SKM-1 (cell line): Measurements from ENCODE around the gene TNFRSF11A.

ENCODE experiments used
- DNase-seq: peaks from one replicate; lab custom pipeline; 2025; ENCODE audit not compliant: unreplicated experiment; lab: John Stamatoyannopoulos, UW

The TNFRSF11A gene

DNA sequence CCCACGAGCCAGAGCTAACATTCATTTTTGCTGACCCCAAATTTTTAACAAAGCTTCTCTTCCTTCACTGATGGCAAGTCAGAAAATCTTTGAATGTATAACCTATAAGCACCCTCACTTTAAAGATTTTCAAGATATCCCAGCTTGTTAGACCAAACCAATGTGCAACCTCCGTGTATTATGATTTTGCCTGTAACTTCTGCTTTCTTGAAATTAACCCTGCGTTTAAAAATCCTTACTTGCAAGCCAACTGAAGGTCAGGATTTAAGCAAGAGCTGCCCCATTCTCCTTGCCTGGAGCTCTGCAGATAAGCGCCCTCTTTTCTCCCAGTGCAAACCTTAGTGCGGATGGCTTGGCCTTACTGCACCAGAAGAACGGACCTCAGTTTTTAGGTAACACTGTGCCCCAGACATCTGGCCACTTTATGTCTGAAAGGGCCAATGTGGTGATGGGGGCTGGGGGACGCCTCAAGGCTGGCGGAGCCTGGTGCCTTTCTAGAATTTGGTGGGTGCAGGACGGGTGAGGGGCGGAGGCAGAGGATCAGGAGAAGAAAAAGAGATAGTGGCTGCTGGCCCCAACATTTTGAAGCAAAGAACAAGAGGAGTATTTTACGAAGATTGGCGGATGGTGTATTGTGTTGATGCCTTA is 805 bp upstream of the TNFRSF11A start:
- DNase-seq: peak; percentile 23

DNA sequence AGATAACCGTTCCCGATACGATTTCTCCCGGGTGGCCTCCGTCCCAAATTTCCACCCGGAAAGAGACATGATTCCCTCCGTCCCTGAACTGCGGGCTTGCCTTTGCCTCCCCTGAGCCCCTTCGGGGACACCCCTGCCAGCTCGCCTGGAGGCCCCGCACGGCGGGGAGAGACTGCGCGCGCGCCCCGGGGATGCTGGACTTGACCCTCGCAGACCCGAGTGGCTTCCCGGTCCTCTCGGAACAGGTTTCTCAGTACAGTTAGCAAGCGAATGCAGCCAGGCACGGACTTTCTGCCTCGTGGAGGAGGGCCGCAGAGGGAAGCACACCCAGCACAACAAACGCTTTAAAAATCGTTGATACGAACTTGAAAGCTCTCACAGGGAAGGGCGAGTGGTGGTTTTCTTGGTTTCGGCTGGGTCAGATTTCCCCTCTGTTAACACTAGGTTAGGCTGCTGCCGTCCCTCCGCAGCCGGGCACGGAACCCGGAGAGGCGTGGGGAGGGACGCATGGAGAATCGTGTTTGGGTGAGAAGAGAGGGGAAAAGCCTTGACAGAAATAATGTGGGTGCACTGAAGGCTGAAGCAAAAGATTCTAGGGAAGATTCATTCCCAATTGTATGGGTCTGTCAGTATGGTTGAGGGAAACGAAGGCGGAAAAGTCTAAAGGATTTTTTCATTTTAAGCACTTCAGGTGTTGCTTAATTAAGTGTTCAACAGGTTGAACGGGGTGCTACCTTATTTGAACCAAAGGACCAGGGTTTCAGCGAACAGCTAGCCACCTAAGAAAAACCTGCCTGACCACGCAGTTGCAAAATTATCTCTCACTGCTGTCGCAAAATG is 916 bp downstream of the TNFRSF11A start:
- DNase-seq: no peak

DNA sequence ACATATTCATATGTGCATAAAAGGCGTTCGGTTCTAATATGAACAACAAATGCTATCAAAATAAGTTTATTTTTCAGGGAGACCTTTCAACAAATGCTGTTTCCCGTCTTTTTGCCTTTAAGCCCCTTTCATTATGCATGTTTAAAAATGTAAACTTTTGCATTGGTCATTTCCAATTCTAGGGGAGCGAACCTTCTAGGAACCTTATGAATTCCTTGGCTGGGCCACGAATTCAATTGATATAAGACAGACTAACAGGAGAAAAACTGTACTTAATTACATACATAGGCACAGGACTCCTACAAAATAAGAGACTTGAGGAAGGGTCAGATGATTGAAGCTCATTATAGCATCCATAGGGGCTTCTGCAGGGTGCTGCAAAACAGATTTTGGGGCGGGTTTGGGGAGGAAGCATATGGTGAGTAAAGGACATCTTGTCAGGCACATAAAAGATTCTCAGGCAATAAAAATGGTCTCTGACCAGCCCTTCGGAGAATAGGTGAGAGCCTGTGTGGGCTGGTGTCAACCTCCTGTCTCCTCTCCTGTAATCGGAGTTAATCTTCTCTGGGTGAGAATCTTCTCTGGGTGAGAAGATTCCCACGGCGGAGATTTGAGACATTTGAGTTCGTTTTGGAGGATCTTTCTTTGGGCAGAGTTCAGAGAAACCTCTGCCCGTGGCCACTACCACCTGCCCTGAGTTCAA is 1.7 kb downstream of the TNFRSF11A start:
- no peak for DNase-seq

DNA sequence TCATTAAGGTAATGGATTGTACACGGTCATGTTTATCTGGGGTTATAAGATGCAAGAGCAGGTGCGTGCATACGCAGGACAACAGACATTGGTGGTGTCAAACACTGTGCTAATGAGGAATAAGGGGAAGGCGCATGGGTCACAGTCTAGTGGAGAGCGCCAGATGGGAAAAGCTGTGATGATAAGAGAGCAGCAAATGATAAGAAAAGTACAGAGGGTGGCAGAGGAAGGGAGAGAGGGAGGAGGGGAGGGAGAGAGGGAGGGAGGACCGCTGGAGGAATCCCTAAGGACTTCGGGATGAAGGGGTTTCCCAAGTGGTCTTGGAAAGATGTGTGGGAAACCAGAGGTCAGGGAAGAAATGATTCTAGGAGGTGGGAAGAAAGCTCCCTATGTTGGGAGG is 2.9 kb downstream of the TNFRSF11A start:
- DNase-seq: no peak

DNA sequence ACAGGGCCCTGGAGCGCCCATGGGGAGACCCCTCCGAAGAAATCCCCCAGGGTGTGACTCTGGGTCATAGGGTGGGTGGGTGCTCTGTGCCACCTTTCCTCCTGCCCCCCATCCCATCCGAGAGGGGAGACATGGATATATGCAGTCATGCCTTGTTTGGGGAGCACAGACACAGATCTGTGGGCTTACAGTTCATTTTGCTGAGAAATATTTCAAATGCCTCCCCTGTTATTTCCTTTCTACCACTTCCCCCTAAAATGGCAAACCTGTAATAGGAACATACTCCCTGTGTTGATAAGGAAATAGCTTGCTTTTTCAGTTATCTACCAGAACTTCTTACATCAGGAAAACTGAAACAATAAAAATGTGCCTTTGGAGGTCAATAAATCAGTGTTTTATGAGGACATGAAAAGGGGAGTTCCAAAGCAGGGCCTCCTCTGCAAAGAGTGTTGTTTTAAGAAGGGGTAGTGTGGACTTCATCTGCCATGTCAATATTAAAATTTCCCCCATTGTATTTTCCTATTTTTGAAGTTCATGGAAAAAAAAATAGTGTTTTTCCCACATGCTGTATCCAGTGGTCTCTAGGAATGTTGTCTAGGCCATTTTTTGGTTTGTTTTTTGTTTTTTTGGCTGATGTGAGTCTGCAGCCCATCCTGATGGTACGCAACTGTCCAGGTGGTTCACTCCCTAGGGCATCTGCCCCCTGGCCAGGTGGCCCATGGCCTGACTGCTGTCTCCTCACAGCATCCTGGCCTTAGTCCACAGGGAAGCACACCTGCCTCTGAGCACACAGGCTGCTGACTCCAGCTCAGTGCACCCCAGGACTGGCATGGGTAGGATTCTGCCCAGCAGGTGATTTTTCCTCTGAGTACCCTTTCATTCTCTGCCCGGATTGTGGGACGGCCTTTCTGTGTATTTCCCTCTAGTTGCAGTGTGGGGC is 3.7 kb downstream of the TNFRSF11A start:
- DNase-seq: no peak

DNA sequence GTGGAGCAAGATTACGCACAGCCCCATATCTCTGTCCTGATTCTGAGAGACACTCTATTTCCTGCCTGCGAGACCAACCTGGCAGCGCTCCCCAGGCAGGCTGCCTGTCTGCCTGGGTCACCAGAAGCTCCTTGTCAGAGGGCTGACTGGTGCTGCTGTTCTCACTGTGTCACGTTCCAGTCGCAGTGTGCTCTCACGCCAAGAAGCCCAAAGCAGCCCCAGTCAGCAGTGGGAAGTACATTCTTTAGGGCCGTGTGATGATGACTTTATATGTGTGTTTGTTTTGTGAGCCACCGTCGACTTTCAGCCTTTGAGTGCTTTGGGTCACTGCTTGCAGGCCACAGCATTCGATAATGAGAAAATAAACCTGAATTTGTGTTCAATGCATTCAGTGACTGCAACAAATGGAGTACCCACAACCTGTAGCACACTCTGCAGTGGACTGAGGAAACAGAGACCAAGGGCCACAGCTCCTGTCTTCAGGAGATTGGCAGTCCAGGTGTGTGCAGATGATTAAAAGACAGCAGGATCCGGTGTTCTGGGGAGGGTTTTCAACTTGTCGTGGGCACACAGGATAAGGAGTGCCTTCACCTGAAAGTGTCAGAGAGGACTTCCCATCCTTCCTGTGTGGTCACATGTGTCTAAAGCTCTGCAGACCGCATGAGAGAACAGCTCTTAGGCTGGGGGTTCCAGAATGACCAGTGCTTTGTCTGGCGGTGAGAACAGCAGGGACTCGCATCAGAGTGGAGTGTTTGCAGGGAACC is 4.8 kb downstream of the TNFRSF11A start:
- DNase-seq: no peak

DNA sequence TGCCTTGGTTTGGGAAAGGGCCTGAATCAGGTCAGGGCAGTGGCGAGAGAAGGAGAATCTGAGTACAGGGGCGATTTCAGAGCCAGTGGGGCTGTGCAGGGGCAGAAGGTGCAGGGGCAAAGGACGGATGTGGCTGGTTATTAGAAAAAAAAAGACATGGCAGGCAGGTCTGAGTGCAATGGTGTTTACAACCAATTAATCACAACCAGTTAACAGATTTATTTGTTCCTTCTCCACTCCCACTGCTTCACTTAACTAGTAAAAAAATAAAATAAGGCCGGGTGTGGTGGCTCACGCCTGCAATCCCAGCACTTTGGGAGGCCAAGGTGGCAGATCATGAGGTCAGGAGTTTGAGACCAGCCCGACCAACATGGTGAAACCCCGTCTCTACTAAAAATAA is 5.5 kb downstream of the TNFRSF11A start:
- DNase-seq: no peak

DNA sequence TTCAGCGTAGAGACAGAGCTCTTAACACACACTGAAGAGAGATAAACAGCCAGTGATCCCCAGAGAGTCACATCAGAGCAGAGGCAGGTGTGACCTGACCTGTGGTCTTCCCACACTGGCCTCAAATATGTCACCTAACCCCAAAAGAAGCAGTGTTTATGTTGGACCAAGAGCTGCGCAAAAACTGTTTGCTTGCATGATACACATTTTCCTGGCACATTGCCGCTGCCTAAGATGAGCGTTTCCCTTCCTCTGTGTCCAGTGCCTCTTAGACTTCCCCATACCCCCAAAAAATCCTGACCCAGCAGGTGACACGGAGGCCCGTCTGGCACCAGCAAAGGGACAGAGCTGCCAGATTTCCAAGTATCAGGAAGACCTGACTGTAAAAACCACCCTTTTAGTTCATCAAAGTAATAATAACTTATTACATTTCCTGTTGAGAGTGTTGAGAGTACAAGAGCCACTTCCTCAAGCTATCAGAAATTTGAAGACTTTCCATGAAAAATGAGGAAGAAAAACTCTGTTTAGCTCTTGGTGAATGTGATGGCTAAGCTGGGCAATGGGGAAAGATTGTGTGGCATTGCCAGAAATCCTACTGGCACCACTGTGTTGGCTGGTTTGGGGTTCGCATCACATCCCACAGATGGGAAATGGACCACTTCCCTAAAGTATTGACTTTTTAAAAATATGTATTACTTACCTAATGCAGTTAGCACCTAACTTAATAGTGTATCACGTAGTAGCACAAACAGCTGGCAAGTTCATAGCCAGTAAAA is 6.7 kb downstream of the TNFRSF11A start:
- no peak for DNase-seq

DNA sequence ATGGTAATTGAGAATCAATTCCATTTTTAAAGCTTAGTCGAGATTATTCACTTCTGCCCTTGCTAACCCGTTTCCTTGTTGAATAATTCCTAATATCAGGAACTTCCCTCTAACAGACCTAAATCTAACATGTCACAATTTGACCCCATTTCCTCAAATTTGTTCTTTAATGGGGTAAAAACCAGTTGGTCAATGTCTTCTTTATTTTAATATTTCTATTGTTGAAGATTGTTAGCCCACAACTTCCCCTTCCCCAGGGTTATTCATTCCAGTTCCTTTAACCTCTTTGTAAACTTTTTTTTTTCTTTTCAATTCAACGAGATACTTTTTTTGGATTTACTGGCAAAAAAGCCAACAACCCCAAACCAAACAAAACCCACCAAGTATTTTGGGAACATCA is 7.3 kb downstream of the TNFRSF11A start:
- no peak for DNase-seq

DNA sequence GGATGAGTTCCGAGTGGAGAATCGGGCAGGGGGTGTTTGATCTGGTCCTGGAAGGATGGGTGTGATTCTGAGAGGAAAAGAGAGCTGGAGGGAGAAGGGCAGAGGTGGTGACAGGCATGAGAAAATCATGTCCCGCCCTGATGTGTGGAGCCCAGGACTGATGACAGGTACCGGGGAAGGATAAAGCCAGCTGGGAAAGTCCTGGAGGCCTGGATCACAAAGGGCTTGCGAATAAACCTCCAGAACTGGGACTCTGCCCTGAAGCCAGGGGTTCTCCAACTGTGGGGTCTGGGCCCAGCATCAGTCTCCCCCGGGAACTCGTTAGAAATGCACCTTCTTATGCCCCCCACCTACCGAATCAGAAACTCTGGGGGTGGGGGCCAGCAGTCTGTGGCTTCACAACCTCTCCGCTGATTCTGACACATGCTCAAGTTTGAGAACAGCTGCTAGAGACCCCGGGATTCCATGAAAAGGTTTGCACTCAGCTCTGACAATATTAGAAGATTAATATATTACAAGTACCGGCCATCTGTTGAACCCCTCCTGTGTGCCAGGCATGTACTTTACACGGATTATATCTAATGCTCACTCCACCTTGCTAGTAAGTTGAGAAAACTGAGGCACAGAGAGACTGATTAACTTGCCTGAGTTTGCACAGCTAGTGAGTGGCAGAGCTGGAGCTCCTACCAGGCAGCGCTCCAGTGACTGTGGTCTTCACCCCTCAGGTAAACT is 8.0 kb downstream of the TNFRSF11A start:
- no peak for DNase-seq

DNA sequence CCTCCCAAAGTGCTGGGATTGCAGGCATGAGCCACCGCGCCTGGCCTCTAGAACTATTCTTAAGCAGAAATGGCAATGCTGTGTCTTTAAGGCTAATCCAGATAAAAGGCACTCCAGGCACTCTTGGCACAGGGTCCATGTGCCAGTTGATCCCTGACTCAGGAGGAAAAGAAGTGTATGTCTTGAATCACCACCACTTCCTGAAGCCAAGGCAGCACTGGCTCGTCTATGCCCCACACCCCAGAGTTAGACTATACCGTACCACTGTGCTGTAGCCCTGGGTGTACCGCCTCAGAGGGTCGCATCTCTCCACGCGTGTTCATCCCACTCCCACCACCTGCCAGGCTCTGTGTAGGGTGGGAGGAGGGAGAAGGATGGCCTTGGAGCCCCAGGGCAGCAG is 9.0 kb downstream of the TNFRSF11A start:
- no peak for DNase-seq

DNA sequence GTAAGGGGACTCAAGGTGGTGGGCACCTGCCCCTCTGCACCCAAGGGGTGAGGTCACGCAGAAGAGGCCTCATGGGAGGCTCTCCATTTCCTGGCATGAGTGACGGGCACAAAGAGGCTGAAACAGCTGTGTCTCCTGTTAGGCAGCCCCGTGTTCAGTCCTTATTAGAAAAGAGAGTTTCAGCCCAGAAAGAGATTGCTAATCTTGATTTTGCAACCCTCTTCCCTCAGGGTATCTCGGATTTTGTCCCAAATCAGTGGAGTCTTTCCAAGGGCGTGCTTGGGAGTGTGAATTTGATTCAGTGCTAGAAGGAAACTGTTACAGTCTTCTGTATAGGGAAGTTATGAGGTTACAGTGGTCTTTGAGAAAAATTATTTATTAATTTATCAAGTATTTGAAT is 10.4 kb downstream of the TNFRSF11A start:
- no peak for DNase-seq

DNA sequence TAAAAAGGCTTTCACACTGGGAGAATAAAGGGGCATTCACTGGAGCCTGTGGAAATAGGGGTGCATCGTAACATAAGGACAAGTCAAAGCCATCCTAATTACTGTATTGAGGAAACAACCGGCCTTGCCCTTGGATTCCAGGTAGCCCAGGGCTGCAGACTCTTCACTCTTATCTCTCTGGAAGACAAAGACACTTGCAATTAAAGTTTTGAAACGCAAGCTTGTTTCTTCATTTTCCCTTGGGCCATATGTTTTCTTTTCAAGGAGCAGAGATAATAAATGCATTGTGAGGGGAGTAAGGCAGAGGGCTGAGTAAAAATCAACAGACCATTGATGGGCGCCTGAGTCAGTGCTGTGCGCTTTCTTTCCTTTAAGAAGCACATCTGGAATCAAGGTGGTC is 11.5 kb downstream of the TNFRSF11A start:
- DNase-seq: no peak

DNA sequence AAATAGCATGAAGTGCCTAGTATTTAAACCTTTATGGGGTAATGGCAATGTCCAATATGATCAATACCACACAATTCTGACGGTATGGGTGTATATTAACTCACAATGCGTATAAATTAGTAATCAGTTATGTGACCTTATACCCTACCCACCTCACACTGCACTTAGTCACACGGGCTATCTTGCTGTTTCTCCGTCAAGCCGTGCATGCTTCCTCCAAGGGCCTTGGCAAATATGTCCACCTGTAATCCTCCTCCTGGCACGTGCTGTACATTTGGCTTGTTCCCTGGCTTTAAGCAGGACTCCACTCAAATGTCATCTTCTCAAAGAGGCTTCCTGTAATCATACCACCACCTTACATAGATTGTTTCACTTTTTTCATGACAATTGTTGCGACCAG is 12.2 kb downstream of the TNFRSF11A start:
- DNase-seq: no peak

DNA sequence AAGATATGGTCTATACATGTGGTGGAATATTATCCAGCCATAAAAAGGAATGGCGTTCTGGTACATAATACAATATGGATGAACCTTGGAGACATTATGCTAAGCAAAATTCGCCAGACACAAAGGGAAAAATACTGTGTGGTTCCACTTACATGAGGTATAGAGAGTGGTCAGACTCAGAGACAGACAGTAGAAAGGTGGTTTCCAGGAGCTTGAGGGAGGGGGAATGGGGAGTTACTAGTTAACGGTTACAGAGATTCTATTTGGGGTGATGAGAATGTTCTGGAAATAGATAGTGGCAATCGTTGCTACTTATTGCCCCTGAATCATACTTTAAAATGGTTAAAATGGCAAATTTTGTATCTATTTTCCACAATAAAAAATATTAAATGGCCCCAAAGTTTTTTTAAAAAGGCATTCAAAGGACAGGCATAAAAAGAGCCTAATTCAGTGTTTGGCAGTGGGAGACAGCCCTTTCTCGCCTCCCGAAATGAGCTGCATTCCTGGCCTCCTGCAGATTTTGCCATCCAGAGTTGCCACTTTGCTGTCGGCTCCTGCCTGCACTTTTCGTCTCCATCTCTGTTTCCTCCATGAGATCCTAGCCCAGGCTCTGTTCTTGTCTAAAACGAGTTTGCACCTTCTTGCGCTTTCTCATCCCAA is 13.5 kb downstream of the TNFRSF11A start:
- no peak for DNase-seq

DNA sequence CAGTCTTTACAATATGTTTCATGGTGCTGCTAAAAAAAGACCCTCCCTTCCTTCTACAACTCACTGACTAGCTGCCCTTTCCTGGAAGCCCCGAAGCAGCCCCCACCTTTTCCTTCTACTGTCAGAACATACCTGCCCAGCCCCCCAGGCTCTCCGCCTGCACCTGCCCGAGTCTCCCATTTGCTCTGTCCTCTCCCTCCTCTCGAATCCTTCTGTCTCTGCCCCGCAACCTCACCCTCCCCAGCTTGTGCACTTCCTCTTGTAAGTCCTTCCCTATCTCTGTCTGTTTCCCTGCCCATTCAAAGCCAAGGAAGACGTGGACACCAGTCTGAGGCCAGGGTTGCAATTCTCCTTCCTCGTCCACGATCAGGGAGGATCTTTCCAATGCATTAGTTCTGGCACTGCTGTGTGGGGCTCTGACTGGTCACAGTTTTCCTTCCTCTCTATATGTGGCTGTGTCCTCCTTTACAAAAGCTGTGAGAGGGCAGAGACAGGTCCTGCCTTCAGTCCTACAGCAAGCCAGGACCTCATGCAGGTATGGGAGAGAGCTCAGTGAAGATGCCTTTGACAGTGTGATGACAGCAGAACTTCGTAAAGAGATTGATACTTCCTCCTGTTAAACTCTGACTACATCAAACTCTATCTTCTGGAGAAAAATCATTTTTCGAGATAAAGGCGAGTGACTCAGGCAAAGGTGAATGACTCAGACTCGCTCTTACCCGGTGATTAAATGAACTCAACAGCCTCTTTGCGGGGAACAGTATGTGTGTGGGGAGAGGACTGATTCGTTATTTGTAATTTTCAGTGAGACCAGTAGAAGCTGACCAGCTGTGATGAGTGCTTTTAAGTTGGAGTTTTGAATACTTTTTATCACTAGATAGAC is 14.2 kb downstream of the TNFRSF11A start:
- no peak for DNase-seq

DNA sequence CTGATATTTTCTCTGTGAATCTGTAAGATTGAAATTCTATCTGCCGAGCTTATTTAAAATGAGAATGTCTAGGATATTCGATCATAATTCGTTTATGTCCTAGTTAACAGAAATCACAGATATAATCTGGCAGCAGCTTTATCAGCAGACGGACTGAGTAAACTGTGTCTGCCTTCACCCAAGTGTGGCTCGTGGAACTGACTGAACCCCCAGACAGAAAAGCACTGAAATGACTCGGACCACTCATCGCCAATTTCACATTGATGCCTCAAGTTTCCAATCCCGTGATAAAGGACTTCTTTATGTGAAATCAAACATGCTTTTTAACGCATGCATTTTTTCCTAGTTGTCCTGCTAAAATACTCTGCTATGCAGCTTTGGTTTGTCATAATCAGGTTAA is 15.9 kb downstream of the TNFRSF11A start:
- DNase-seq: no peak
